ENCODE results near the gene WNT5B.

WNT5B gene

GRCh38 chr12:1628666-1629337 lies at the start of gene WNT5B:
Gene WNT5B, plus strand, starts transcription at chr12:1629231. Its CDS starts 2,124 bp downstream, at chr12:1631355.
- in situ Hi-C loops (cut with HindIII; ENCODE audit: low sequenced_read_pairs): no loop called here

DNA sequence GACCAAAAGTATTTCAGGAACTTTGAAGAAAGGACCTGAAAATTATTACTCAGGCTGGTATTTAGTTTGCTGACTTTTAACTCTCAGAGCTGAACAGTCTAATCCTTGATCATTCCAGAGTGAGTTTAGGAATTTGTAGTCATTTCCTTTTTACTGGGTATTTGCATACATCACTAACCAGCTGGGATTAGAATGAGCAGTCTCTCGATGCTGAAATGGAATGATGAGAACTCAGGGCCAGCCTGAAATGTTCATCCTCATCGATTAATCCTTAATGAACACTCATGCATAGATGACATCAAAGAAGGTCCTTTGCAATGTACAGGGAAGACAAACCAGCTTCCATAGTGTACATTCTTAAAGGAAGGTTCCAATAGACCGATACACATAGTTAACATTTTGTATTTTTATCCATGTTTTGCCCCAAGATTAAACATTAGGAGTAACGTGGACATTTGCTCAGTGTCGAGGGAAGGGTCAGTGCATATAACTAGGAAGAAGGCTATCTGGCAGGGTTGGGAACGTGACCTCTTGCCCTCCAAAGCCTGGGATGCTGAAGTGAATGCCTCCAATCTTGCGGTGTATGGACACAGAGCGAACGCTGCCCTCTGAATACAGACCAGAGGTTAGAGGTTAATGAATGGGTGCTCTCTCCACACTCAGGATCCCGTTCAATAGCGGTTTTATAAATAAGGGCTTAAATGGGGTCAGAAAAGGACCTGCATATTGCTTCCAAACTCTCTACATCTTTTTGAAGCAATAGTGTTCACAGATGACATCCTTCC lies 49.2 kb upstream of the WNT5B start:
- in situ Hi-C loops (cut with HindIII; ENCODE audit: low sequenced_read_pairs): no loop called here

GRCh38 chr12:1580526-1580925 lies 48.5 kb upstream of the WNT5B start:
- in situ Hi-C loops (cut with HindIII; ENCODE audit: low sequenced_read_pairs): no loop called here

DNA sequence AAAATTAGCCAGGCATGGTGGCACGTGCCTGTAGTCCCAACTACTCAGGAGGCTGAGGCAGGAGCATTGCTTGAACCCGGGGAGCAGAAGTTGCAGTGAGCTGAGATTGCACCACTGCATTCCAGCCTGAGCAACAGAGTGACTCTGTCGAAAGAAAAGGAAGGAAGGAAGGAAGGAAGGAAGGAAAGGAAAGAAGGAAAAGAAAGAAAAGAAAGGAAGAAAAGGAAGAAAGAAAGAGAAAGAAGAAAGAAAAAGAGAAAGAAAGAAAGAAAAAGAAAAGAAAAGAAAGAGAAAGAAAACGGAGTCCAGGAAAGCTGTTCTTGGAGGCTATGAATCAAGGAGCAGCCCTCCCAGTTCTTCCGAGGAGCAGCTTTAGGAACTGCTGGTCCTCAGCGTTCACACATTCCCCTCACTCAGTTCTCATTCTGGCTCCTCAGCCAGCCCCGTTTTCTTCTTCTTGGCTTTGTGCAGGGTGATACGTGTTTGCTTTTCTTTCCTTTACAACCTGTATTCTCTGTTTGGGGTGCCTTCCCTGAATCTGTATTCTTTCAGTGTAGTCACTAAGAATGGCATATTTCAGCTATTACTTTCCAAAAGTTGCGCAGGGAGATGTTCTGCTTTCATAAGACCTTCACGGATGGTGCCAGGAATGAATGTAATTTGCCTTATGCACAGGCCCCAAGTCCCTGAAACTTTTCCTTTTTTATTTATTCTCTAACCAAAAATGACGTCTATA lies 46.9 kb upstream of the WNT5B start:
- in situ Hi-C loops (cut with HindIII; ENCODE audit: low sequenced_read_pairs): no loop called here

DNA sequence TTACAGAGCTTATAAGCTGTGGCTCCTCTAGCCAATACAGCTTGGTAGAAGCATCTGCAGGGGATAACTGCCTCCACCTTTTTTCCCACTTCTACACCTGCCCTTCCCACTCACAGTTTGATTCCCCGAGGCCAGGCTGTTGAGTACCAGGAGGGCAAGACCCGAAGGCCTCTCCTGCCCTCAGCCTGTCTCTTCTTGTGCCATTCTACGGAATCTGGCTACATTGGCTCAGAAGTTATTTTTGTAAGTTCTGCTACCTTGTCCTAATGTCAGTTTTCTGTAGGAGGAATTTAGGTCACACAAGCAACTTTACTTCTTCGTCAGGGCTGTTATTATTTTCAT lies 46.4 kb upstream of the WNT5B start:
- in situ Hi-C loops (cut with HindIII; ENCODE audit: low sequenced_read_pairs): no loop called here

DNA sequence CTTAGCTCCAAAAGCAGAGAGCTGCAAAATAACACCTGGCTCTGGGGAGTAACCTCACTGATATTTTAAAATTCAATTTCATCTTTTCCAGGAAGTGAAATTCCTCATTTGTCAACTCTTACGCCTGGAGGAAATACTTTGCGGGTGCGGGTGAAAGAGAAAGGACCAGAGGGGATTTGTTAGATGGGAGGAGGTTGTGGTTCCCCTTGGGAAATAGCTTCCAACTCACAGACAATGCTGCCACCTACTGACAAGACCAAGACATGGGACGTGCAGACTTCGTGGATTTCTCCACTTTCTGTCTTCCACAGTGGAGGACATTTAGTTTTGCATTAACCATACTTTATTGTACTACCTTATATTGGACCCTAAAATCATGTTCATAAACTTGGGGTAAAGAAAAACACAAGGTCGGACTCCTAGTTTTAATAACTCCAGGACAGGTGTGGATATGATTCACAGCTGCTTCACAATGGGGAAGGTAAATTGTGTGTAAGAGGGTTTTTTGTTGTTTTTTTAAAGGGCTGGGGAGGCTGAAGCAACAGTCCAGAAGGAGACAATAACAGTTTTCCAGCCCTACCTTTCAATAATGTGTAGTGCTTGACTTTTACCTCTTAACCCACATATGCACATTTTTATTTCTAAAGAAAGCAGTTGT lies 45.5 kb upstream of the WNT5B start:
- in situ Hi-C loops (cut with HindIII; ENCODE audit: low sequenced_read_pairs): no loop called here

GRCh38 chr12:1584326-1584725 lies 44.7 kb upstream of the WNT5B start:
- in situ Hi-C loops (cut with HindIII; ENCODE audit: low sequenced_read_pairs): no loop called here

DNA sequence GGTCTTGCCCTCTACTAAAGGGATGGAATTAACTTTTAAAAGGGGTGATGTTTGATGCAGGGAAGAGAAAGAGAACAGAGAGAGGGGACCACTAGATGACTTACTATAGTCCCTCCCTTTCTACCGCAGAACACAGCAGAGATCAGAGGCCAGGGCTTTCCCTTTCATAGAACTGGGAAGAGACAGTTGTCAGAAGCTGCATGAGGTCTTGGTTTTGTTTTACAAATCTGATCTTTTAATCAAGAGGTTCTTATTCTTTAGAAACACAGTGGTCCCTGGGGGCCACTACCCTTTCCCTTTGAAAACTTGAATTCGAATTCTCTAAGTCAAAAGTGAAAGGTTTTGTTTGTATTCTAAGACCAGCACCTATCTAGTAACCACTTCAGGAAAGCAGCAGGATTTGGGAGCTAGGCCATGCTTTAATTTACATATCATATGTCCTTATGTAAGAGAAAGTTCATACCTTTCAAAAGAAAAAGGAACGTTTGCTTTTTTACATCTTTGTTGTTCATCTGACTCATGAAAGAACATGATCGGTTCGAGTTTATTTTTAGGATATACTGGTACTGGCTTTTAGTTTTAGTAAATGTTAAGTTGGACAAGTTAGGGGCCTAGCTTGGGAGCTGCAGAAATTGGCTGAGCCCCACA lies 41.0 kb upstream of the WNT5B start:
- in situ Hi-C loops (cut with HindIII; ENCODE audit: low sequenced_read_pairs): no loop called here

DNA sequence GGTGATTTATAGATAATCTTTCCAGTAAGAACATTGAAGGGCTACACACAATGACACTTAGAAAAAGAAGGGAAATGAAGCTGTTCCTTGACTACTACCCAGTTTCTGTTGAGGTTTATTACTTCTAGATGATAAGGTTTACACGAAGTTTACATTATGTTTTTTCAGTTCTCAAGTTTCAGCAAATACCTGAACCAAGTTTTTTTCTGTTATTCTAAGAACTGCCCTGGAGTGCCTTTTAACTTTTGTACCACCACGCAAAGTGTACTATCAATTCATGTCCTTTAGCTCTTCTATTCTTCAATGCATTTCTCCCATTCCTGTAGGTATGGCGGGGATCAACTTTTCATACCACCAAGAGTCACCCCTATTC lies 40.5 kb upstream of the WNT5B start:
- in situ Hi-C loops (cut with HindIII; ENCODE audit: low sequenced_read_pairs): no loop called here

GRCh38 chr12:1590221-1590979 lies 38.6 kb upstream of the WNT5B start:
- in situ Hi-C loops (cut with HindIII; ENCODE audit: low sequenced_read_pairs): no loop called here

- in situ Hi-C loops (cut with HindIII; ENCODE audit: low sequenced_read_pairs): no loop called here
Observed at GRCh38 chr12:1591034-1591433, 38.0 kb upstream of the WNT5B start.

- in situ Hi-C loops (cut with HindIII; ENCODE audit: low sequenced_read_pairs): no loop called here
Observed at GRCh38 chr12:1591543-1591942, 37.5 kb upstream of the WNT5B start.

DNA sequence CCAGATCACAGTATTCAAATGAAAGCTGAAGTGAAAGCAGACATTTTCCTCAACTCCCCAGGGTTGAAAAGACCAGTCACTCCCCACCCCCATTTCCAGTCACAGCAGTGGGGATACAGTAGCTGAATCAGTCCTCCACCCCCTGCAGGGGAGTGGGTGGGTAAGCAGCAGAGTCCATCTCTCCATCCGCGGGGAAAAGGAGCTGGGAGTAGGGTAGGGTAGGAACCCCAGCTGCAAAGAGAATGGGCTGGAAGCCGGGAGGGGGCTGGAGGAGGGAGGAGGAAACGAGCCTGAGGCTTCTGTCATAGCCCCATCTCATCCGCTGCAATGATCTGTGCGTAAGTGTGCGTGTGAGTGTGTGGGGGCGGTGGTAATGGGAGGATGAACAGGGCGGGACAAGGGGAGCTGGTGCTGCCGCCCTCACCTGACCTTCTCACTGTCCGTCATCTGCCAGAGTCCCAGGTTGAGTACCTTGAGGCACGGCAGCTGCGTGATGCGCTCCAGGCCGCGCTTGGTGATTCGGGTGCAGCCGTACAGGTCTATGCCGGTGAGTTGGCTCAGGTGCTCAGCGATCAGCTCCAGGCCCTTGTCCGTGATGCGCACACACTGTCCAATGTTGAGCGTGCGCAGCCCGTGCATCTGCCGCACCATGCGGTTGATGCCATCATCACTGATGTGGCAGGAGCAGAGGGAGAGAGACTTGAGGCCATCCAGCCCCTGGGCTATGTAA lies 36.4 kb upstream of the WNT5B start:
- in situ Hi-C loops (cut with HindIII; ENCODE audit: low sequenced_read_pairs): no loop called here

GRCh38 chr12:1593174-1594005 lies 35.6 kb upstream of the WNT5B start:
- in situ Hi-C loops (cut with HindIII; ENCODE audit: low sequenced_read_pairs): no loop called here

DNA sequence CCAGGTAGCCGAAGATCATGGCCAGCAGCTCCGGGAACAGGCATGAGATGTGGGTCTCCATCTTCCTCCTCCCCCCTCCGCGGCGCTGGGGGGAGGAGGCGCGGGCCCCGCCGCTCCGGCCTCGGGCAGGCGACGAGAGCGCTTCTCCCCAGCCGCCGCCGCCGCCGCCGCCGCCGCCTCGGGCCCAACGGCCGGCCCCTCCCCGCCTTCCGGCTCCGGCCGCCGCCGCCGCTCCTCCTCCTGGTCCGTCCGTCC lies 35.1 kb upstream of the WNT5B start:
- in situ Hi-C loops (cut with HindIII; ENCODE audit: low sequenced_read_pairs): no loop called here

DNA sequence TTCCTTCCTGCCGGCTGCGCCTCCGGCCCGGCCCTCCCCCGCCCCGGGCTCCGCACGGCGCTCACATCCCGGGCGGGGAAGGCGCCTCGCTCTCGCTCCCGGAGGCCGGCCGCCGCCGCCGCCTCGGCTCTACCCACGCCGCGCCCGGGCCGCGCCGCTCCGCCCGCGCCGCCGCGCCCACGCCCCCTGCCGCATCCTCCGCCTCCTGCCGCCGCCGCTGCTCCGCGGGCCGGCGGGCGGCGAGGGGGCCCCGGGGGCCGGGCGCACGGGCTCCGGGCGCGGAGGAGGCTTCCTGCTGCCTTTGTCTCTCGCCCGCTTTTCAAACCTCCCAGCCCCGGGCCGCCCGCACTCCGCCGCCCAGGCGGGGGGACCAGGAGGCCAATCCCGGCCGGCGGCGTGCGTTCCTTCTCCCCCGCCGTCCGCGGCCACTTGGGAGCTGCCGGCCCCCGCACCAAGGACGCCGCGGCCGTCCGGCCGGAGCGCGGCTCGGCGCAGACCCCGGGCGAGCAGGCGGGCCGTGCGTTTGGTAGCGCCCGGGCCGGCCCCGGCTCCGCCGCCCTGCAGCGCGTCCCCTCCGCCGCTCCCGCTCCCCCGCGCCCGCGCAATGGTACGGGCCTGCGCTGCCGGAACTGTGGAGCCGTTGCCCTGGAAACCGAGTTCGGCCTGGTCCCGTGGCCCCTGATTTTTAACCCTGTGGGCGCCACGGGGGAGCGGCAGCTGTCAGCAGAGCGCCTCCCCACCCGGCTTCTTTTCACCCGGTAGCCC lies 34.6 kb upstream of the WNT5B start, which contains the start of gene FBXL14:
FBXL14 (minus strand) TSS at position 321 of the 765 bp plus-strand sequence. CDS start 515 bp downstream, outside the sequence.
- in situ Hi-C loops (cut with HindIII; ENCODE audit: low sequenced_read_pairs): no loop called here

DNA sequence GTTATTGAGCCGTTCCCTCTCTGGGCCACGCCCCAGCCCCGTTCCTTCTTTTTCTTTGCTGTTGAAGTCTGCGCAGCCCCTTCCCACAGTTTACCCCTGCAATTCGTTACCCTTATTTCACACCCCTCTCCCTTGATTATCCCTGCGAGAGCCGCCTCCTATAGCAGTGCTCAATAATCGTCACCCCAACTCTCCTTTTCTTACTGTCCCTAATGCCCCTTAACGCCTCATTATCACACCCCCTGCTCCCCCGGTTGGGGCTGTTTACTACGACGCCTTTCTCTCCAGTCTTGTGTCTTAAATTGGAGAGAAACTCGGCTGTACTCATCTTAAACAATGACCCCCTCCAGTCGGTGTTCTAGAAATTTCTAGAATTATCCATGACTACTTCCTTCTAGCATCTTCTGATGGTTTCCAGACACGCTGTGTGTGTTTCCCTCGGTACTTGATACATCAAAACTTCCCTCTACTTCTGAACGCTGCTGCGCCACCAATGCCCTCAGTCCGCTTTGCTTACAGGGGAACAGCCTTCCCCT lies 33.9 kb upstream of the WNT5B start:
- in situ Hi-C loops (cut with HindIII; ENCODE audit: low sequenced_read_pairs): no loop called here
